ENCODE measurements around the gene SAPCD2. TPM values are rescaled to one million over a fixed set of nuclear protein-coding genes. Genes with fewer than 3 reads are reported as not detected.

Gene SAPCD2
- total and polyA plus RNA-seq, 2 of the 8 experiments (the other 6 are each of a cell fraction or from before 2014, with no cell fraction given) = 12.7 to 32.1 TPM

GRCh38 chr9:137112564-137113384, 42.4 kb upstream of the SAPCD2 start:
- H3K14ac ChIP-seq (ENCODE audit: insufficient read length) = no peak overlapping the region
- H3K79me1 ChIP-seq (ENCODE audit: low read depth, low read length) = no peaks in the 10 kb centered on the region
- no peak overlapping the region for H2BK20ac ChIP-seq (ENCODE audit: low read length)
- H3K4me1 ChIP-seq (replicated peaks in 1 of 4; ENCODE audit: control insufficient read depth in 3 of 4, insufficient read depth in 4 of 4, low read length in 3 of 4) = peaks cover 0 to 7% (median under 1%) of the 10 kb centered on the region in 4 experiments; a peak in 3 of 7 replicates
- no peak overlapping the region for H2AK5ac ChIP-seq (ENCODE audit: low read depth, low read length)
- H3K56ac ChIP-seq (replicated peaks; ENCODE audit: insufficient read length, low read depth, low read length) = no peak overlapping the region
- H4K8ac ChIP-seq (ENCODE audit: extremely low read depth, insufficient read depth, low read length) = no peak overlapping the region
- POLR2A ChIA-PET (ENCODE audit: partially characterized antibody) = interaction anchor here (0.7 to 1.3 kb wide), 5 partner anchors 13 to 132 kb away, joined by 3 to 4 read pairs (median 3); no protein-coding TSS in a partner anchor
- H3K4ac ChIP-seq (replicated peaks; ENCODE audit: insufficient read length, low read depth, low read length) = no peak overlapping the region
- no peak overlapping the region for H4K5ac ChIP-seq (ENCODE audit: insufficient read length, low read depth, low read length)
- H3K36me3 ChIP-seq (ENCODE audit: control insufficient read depth in 2 of 4, insufficient read depth in 4 of 4, low read length in 3 of 4) = no peaks in the 10 kb centered on the region; a peak in 2 of 8 replicates
- no peak overlapping the region for H3K18ac ChIP-seq (ENCODE audit: extremely low read depth, low read length)
- H3K9me3 ChIP-seq (ENCODE audit: insufficient read depth in 2 of 2, low read depth in 1 of 2, low read length in 1 of 2) = no peaks in the 10 kb centered on the region
- H3K9ac ChIP-seq (replicated peaks in 1 of 4; ENCODE audit: extremely low read depth in 1 of 4, low read depth in 3 of 4, low read length in 3 of 4) = no peak overlapping the region
- no peak overlapping the region for H2BK120ac ChIP-seq (replicated peaks; ENCODE audit: low read depth, low read length)
- no peak overlapping the region for H3K4me3 ChIP-seq (ENCODE audit: extremely low read depth in 1 of 4, insufficient read depth in 2 of 4, low read depth in 3 of 4, low read length in 4 of 4)
- no peak overlapping the region for H2AFZ ChIP-seq (ENCODE audit: low read length)
- H2BK5ac ChIP-seq (ENCODE audit: low read depth, low read length) = no peak overlapping the region
- H3K79me2 ChIP-seq (ENCODE audit: control insufficient read depth in 1 of 2, insufficient read depth in 2 of 2, low read length in 2 of 2) = no peaks in the 10 kb centered on the region
- no peak for FAIRE-seq
- no peak overlapping the region for H2BK15ac ChIP-seq (ENCODE audit: low read length)
- no peak overlapping the region for H2BK12ac ChIP-seq (ENCODE audit: low read depth, low read length)
- H3K27ac ChIP-seq (ENCODE audit: low read depth, low read length) = no peak overlapping the region
- peaks cover 3% of the 10 kb centered on the region; the same call in 1 of the 2 replicates for H3K23me2 ChIP-seq (ENCODE audit: low read depth, low read length)
- DNase-seq (ENCODE audit: low read depth in 1 of 2, low spot score in 2 of 2) = no peak
- H3K4me2 ChIP-seq (ENCODE audit: insufficient read depth in 1 of 2, low read depth in 2 of 2, low read length in 2 of 2) = no peak overlapping the region; a peak in 1 of 4 replicates
- H4K91ac ChIP-seq (replicated peaks; ENCODE audit: insufficient read length, low read length) = no peak overlapping the region
- H4K20me1 ChIP-seq (replicated peaks in 1 of 2; ENCODE audit: control insufficient read depth in 1 of 2, insufficient read depth in 2 of 2, low read length in 2 of 2) = peaks cover 0 to 4% of the 10 kb centered on the region in 2 experiments
- no peak overlapping the region for H3K23ac ChIP-seq (ENCODE audit: insufficient read length)
- 87% methylated on average over 32 of the region's 42 CpGs; no CpG with 5 or more reads in 1 of the 2 experiments for WGBS, 2 experiments (ENCODE audit: extremely low coverage in 1 of 2, insufficient coverage in 1 of 2, insufficient read length in 1 of 2, insufficient replicate concordance in 2 of 2, low coverage in 1 of 2, low lambda C conversion rate in 2 of 2, missing lambda C conversion rate in 1 of 2)
- peaks cover 15 to 36% (median 30%) of the 10 kb centered on the region in 4 experiments for H3K27me3 ChIP-seq (replicated peaks in 1 of 4; ENCODE audit: control insufficient read depth in 3 of 4, extremely low read depth in 1 of 4, insufficient read depth in 3 of 4, low read length in 3 of 4)
- CTCF ChIA-PET (ENCODE audit: partially characterized antibody) = interaction anchor here (0.5 to 2.1 kb wide), 13 partner anchors 9 to 121 kb away, joined by 3 to 8 read pairs (median 3); partner anchors contain the start of genes ANAPC2, NPDC1, SAPCD2 and SSNA1
- TF ChIP-seq KDM4A (IDR thresholded peaks at IDR 0.05; ENCODE audit: low read depth, low read length, severe bottlenecking) (no peak), CBX8 (IDR thresholded peaks at IDR 0.05; ENCODE audit: borderline replicate concordance, low read depth, low read length) (no peak), CBX5 (IDR thresholded peaks at IDR 0.05; ENCODE audit: low read depth, low read length) (no peak), CHD1 (IDR thresholded peaks at IDR 0.05; ENCODE audit: low read depth, low read length) (no peak), YY1 (IDR thresholded peaks at IDR 0.05; ENCODE audit: low read depth, low read length) (no peak), SP4 (IDR thresholded peaks at IDR 0.05; ENCODE audit: low read length) (no peak), TBP (IDR thresholded peaks at IDR 0.05; ENCODE audit: low read depth, low read length) (no peak), CTBP2 (IDR thresholded peaks at IDR 0.05; ENCODE audit: borderline replicate concordance, insufficient read depth, insufficient read length, low read length) (no peak), SIN3A (conservative IDR thresholded peaks at IDR 0.05 in 1 of 2, IDR thresholded peaks at IDR 0.05 in 1 of 2; ENCODE audit: low read depth in 1 of 2, low read length in 2 of 2) (no peak), HDAC6 (IDR thresholded peaks at IDR 0.05; ENCODE audit: low read depth, low read length) (no peak)
- TF ChIP-seq, protein P1, sequence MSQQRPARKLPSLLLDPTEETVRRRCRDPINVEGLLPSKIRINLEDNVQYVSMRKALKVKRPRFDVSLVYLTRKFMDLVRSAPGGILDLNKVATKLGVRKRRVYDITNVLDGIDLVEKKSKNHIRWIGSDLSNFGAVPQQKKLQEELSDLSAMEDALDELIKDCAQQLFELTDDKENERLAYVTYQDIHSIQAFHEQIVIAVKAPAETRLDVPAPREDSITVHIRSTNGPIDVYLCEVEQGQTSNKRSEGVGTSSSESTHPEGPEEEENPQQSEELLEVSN (IDR thresholded peaks at IDR 0.05) = no peak
